ENCODE data around the gene SNX2. TPM values are rescaled to one million over a fixed set of nuclear protein-coding genes. Genes with fewer than 3 reads are reported as not detected.
A peak's percentile ranks its signal among the peaks of the same experiment; 100 is the strongest.

SNX2 gene
- total and polyA plus RNA-seq, 2 donors (not counting 1 experiment from before 2014, with no cell fraction given): 107 to 266 TPM

GRCh38 chr5:122756264-122756911 is 18.5 kb upstream of the SNX2 start:
- DNase-seq: peak; percentile 57
- Histone ChIP-seq H3K79me2 (ENCODE audit: control insufficient read depth, insufficient read depth, low read length) (peaks cover 8% of the 10 kb centered on the region), H3K27ac (ENCODE audit: low read length in 2 of 2) (peak overlapping the region in 1 of 2 donors; percentile 40), H3K4me2 (replicated peaks; ENCODE audit: low read depth, low read length, poor library complexity, severe bottlenecking) (peak overlapping the region; percentile 42), H3K9ac (ENCODE audit: low read length) (no peak overlapping the region), H3K27me3 (replicated peaks in 1 of 4; ENCODE audit: control extremely low read depth in 1 of 4, control insufficient read depth in 3 of 4, insufficient read depth in 4 of 4, low read length in 3 of 4) (no peaks in the 10 kb centered on the region), H2AFZ (ENCODE audit: insufficient read depth, low read depth, low read length, poor library complexity, severe bottlenecking) (peak overlapping the region; percentile 50), H3K36me3 (replicated peaks in 1 of 2; ENCODE audit: control extremely low read depth in 1 of 2, control insufficient read depth in 1 of 2, extremely low read depth in 1 of 2, insufficient read depth in 2 of 2, low read length in 1 of 2) (no peaks in the 10 kb centered on the region), H3K4me3 (ENCODE audit: control extremely low read depth in 1 of 5, extremely low read depth in 1 of 5, insufficient read depth in 1 of 5, low read depth in 2 of 5, low read length in 4 of 5) (no peak overlapping the region), H3K4me1 (ENCODE audit: control insufficient read depth in 2 of 2, insufficient read depth in 2 of 2, low read length in 2 of 2) (peaks cover 18 to 23% of the 10 kb centered on the region in 2 donors), H3K9me3 (ENCODE audit: control extremely low read depth in 1 of 3, control insufficient read depth in 2 of 3, insufficient read depth in 1 of 3, low read length in 2 of 3) (no peaks in the 10 kb centered on the region), H4K20me1 (ENCODE audit: control insufficient read depth, insufficient read depth, low read length, poor library complexity, severe bottlenecking) (no peaks in the 10 kb centered on the region)
- ChIA-PET POLR2A (no interaction called here), CTCF (interaction anchor here (0.7 kb wide), 1 partner anchor 52 kb away, joined by 3 read pairs; no protein-coding TSS in a partner anchor)
- ATAC-seq (ENCODE audit: low read depth): peak; percentile 81
- no CpG with 5 or more reads among the region's 2 CpGs for WGBS (ENCODE audit: insufficient coverage)
- intact Hi-C loops (cut with micrococcal nuclease): loop anchor here (2.0 kb wide), 1 partner anchor 18 kb away; the partner anchor contains the start of gene SNX2
- peak overlapping the region; percentile 13 for H3K4me3 Mint-ChIP-seq
- peak overlapping the region; percentile 20 for H3K27ac Mint-ChIP-seq
- no peaks in the 10 kb centered on the region for H3K27me3 Mint-ChIP-seq
- H3K9me3 Mint-ChIP-seq (ENCODE audit: insufficient read depth): no peaks in the 10 kb centered on the region
- TF ChIP-seq CTCF (IDR thresholded peaks at IDR 0.05): no peak
- TF ChIP-seq EZH2 (IDR thresholded peaks at IDR 0.05; ENCODE audit: borderline replicate concordance, insufficient read depth, low read depth, low read length, poor library complexity, severe bottlenecking): no peak
- H3K4me1 Mint-ChIP-seq: peaks cover 30% of the 10 kb centered on the region

- WGBS (ENCODE audit: insufficient coverage): 67% methylated on average over 1 of the region's 4 CpGs
- Mint-ChIP-seq H3K9me3 (ENCODE audit: insufficient read depth) (no peaks in the 10 kb centered on the region), H3K4me1 (peaks cover 27% of the 10 kb centered on the region), H3K27ac (peak overlapping the region; percentile 11), H3K27me3 (no peaks in the 10 kb centered on the region), H3K4me3 (peak overlapping the region; percentile 13)
- intact Hi-C loops (cut with micrococcal nuclease): loop anchor here (2.0 kb wide), 1 partner anchor 18 kb away; the partner anchor contains the start of gene SNX2
- no peaks in the 10 kb centered on the region for H3K27me3 ChIP-seq (replicated peaks in 1 of 4; ENCODE audit: control extremely low read depth in 1 of 4, control insufficient read depth in 3 of 4, insufficient read depth in 4 of 4, low read length in 3 of 4)
- TF ChIP-seq EZH2 (IDR thresholded peaks at IDR 0.05; ENCODE audit: borderline replicate concordance, insufficient read depth, low read depth, low read length, poor library complexity, severe bottlenecking) (no peak), CTCF (IDR thresholded peaks at IDR 0.05) (no peak)
- no peaks in the 10 kb centered on the region for H4K20me1 ChIP-seq (ENCODE audit: control insufficient read depth, insufficient read depth, low read length, poor library complexity, severe bottlenecking)
- ATAC-seq (ENCODE audit: low read depth) (no peak), DNase-seq (no peak)
- peak overlapping the region; percentile 42 for H3K4me2 ChIP-seq (replicated peaks; ENCODE audit: low read depth, low read length, poor library complexity, severe bottlenecking)
- peaks cover 16 to 20% of the 10 kb centered on the region in 2 donors for H3K4me1 ChIP-seq (ENCODE audit: control insufficient read depth in 2 of 2, insufficient read depth in 2 of 2, low read length in 2 of 2)
- H3K27ac ChIP-seq (ENCODE audit: low read length in 2 of 2): peak overlapping the region in 1 of 2 donors; percentile 40
- no peak overlapping the region for H3K9ac ChIP-seq (ENCODE audit: low read length)
- H3K79me2 ChIP-seq (ENCODE audit: control insufficient read depth, insufficient read depth, low read length): peaks cover 8% of the 10 kb centered on the region
- no peaks in the 10 kb centered on the region for H3K9me3 ChIP-seq (ENCODE audit: control extremely low read depth in 1 of 3, control insufficient read depth in 2 of 3, insufficient read depth in 1 of 3, low read length in 2 of 3)
- no peaks in the 10 kb centered on the region for H3K36me3 ChIP-seq (replicated peaks in 1 of 2; ENCODE audit: control extremely low read depth in 1 of 2, control insufficient read depth in 1 of 2, extremely low read depth in 1 of 2, insufficient read depth in 2 of 2, low read length in 1 of 2)
- ChIA-PET POLR2A (no interaction called here), CTCF (interaction anchor here (0.9 to 1.7 kb wide), 3 partner anchors 15 to 53 kb away, joined by 3 to 4 read pairs (median 4); no protein-coding TSS in a partner anchor)
- H3K4me3 ChIP-seq (ENCODE audit: control extremely low read depth in 1 of 5, extremely low read depth in 1 of 5, insufficient read depth in 1 of 5, low read depth in 2 of 5, low read length in 4 of 5): no peak overlapping the region
- peak overlapping the region; percentile 50 for H2AFZ ChIP-seq (ENCODE audit: insufficient read depth, low read depth, low read length, poor library complexity, severe bottlenecking)
These were observed 17.6 kb upstream of the SNX2 start for GRCh38 chr5:122757285-122757684.

Measured in B cell (primary cell).